WI38 (cell line): Measurements from ENCODE around the gene TENT4B.

Source experiments
- H3K4me3 ChIP-seq: 2 replicates; pipeline ENCODE4 v1.5.1; 2011; ENCODE audit warnings: low read depth, mild to moderate bottlenecking, control low read depth, low read length
- CTCF ChIP-seq: IDR thresholded peaks from 2 replicates; pipeline ENCODE4 v1.5.1; 2012; ENCODE audit warnings: low read depth, mild to moderate bottlenecking, control low read depth, low read length

Gene TENT4B

GRCh38 chr16:50144211-50144610 lies 8.9 kb upstream of the TENT4B start:
- no peak overlapping the region for H3K4me3 ChIP-seq
- no peak for TF ChIP-seq CTCF

DNA sequence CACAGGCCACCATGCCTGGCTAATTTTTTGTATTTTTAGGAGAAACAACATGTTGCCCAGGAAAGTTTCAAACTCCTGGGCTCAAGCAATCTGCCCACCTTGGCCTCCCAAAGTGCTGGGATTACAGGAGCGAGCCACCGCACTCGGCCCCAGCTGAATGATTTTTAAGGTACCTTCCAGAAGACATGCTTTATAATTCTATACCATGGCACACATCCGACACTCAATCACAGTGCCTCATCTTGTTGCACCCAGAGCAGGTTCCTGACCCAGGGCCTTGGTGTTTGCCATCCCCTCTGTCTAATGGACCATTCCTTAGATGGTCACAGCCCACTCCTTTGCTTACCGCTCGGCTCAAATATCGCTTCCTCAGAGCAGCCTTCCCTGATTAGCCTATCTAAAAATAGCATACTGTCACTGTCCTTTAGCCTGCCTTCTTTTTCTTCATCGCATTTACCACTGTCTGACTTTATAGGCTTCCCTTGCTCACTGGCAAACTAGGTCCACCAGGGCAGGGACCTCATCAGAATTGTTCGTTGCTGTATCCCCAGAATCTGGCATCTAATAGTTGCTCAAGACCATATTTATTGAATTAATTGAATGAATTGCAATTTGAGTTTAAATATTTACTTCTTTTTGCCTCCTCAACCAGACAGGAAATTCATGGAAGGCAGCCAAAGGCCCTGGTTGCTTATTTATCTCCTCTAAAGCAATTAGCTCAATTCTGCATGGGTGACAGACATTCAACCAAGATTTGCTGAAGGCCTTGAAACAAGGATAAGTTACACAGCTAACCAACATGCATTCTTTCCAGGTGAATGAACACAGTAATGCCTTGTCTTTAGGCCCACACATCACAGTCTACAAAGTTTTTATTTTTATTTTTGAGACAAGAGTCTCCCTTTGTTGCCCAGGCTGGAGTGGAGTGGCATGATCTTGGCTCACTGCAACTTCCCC lies 6.3 kb upstream of the TENT4B start:
- no peak overlapping the region for H3K4me3 ChIP-seq
- TF ChIP-seq CTCF: no peak

- TF ChIP-seq CTCF: no peak
- H3K4me3 ChIP-seq: no peak overlapping the region
Measured at GRCh38 chr16:50151322-50151721, 1.8 kb upstream of the TENT4B start.

GRCh38 chr16:50151756-50152155 lies 1.4 kb upstream of the TENT4B start:
- H3K4me3 ChIP-seq: no peak overlapping the region; the same call in 1 of the 2 replicates
- TF ChIP-seq CTCF: no peak

- H3K4me3 ChIP-seq: peak overlapping the region; percentile 66
- TF ChIP-seq CTCF: no peak
Measured at GRCh38 chr16:50152351-50152806, 727 bp upstream of the TENT4B start.

DNA sequence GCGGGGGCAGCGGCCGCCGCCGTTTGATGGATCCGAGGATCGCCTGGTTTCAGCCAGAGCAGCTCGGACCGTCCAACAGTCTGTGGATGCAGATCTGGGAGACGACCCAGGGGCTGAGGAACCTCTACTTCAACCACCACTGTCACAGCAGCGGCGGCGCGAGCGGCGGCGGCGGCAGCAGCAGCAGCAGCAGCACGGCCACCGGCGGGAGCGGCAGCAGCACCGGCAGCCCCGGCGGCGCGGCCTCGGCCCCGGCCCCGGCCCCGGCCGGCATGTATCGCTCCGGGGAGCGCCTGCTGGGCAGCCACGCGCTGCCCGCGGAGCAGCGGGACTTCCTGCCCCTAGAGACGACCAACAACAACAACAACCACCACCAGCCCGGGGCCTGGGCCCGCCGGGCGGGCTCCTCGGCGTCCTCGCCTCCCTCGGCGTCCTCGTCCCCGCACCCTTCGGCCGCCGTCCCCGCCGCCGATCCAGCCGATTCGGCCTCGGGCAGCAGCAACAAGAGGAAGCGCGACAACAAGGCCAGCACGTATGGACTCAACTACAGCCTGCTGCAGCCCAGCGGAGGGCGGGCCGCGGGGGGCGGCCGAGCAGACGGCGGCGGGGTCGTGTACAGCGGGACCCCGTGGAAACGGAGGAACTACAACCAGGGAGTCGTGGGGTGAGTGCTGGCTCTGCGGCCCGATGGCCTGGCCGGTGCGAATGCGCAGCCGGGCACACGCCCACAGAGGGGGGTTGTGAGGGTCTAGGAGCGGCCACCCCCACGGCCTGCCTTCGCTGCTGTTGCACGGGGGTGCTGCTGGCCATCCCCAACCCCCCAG lies 702 bp downstream of the TENT4B start:
- peak overlapping the region; percentile 86 for H3K4me3 ChIP-seq
- no peak for TF ChIP-seq CTCF
